Measurements from ENCODE around the gene SNAPC1.

SNAPC1 gene

GRCh38 chr14:61759878-61760277 lies 2.3 kb upstream of the SNAPC1 start:
- no peak for DNase-seq (ENCODE audit: extremely low read depth, low read depth)
- no peak for TF ChIP-seq CTCF (IDR thresholded peaks at IDR 0.05; ENCODE audit: low read depth, low read length)

DNA sequence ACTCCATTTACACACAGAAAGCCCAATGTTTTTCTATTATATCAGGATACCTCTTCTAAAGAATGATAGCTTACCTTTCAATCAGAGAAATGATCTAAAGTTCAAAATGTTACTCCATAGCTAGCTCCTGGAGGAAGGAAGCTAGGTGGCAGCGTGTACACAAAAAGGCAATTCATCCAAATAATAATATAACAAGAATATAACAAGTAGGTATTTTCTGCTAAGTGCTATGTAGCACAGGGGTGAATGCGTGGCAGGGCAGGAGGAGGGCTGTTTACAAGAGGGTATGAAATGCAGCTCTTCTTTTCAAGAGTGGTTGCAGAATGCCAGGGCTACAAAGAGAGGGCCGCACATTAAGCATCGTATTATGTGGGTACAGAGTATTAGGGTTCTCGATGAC lies 663 bp upstream of the SNAPC1 start:
- TF ChIP-seq CTCF (IDR thresholded peaks at IDR 0.05; ENCODE audit: low read depth, low read length) = no peak; the same call in 1 of the 2 replicates
- DNase-seq (ENCODE audit: extremely low read depth, low read depth) = no peak

GRCh38 chr14:61764342-61765122 lies 2.3 kb downstream of the SNAPC1 start:
- no peak for TF ChIP-seq CTCF (IDR thresholded peaks at IDR 0.05; ENCODE audit: low read depth, low read length)
- DNase-seq (ENCODE audit: extremely low read depth, low read depth) = no peak

DNA sequence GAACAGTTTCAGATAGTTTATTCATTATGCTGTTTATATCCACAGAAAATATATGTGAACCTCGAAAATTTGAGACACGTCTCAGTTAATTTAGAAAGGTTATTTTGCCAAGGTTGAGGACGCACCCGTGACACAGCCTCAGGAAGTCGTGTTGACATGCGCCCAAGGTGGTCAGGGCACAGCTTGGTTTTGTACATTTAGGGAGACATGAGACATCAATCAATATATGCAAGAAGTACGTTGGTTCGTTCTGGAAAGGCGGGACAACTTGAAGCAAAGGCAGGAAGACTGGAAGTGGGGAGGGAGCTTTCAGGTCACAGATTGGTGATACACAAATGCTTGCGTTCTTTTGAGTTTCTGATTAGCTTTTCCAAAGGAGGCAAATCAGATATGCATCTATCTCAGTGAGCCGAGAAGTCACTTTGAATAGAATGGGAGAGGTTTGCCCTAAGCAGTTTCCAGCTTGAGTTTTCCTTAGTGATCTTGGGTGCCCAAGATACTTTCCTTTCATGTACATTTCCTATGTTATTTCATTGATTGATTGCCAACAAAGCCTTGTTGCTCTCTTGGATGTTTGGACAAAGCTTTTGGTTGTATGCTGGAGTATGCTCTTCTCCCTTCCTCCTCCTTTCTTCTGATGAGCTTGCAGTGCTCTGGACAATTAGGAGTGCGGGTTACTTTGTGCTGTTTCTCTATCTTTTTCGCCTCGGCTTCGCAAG lies 3.2 kb downstream of the SNAPC1 start:
- no peak for TF ChIP-seq CTCF (IDR thresholded peaks at IDR 0.05; ENCODE audit: low read depth, low read length)
- no peak for DNase-seq (ENCODE audit: extremely low read depth, low read depth)

- TF ChIP-seq CTCF (IDR thresholded peaks at IDR 0.05; ENCODE audit: low read depth, low read length) = no peak
- DNase-seq (ENCODE audit: extremely low read depth, low read depth) = no peak
Observed at GRCh38 chr14:61766151-61766550, 3.9 kb downstream of the SNAPC1 start.

DNA sequence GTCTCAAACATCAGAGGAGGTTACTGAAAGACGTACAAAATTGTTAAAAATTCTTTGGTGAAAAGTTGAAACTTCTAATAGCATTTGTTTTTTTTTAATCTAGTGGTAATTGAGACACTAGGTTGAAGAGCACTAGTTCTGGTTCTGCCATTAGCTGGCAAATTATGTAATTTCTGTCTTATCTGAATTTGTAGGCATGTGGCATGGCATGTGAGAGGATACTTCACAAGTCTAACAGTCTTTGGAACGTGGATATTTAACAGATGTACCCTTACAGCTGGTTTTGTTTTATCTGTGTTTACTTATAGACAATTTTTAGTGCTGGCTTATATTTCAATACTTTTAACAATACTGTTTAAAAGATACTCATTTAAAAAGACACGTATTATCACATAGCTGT lies 6.0 kb downstream of the SNAPC1 start:
- no peak for DNase-seq (ENCODE audit: extremely low read depth, low read depth)
- TF ChIP-seq CTCF (IDR thresholded peaks at IDR 0.05; ENCODE audit: low read depth, low read length) = no peak

- no peak for TF ChIP-seq CTCF (IDR thresholded peaks at IDR 0.05; ENCODE audit: low read depth, low read length)
- DNase-seq (ENCODE audit: extremely low read depth, low read depth) = no peak
Observed at GRCh38 chr14:61769893-61770292, 7.7 kb downstream of the SNAPC1 start.
